NT2/D1 (cell line): Measurements from ENCODE around the gene SYNPR.

Experiments used
- SUZ12 ChIP-seq: IDR thresholded peaks from 2 replicates; pipeline ENCODE4 v1.6.1; 2011; ENCODE audit not compliant: insufficient read length, insufficient read depth; ENCODE audit errors: extremely low read depth
- YY1 ChIP-seq: IDR thresholded peaks from 2 replicates; pipeline ENCODE4 v1.6.1; 2011; ENCODE audit not compliant: insufficient read length, insufficient read depth
- ZNF274 ChIP-seq: IDR thresholded peaks from 2 replicates; pipeline ENCODE4 v1.6.1; 2011; ENCODE audit warnings: mild to moderate bottlenecking, low read depth, low read length

DNA sequence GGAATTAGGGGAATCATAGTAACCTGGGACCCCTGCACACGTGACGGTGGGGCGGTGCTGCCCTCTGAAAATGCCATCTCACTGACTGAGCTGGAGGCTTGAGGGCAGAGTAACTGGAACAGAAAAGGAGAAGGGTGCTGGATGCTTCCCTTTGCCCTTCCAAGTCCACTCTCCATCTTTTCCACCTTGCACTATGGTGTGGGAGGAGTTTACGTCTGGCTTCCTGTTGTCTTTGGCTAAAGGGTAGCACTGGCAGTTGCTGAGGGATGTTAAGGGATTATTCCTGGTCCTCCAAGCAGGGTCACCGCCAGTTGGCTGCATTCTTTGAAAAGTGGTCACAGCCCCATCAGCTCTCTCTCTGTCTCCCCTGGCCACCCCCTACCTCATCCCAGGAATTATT lies 245.0 kb downstream of the SYNPR start:
- TF ChIP-seq YY1 (no peak), ZNF274 (no peak), SUZ12 (no peak)
